Measurements from ENCODE around the gene CLSTN2. TPM values are rescaled to one million over a fixed set of nuclear protein-coding genes. Genes with fewer than 3 reads are reported as not detected.

The CLSTN2 gene
- total RNA-seq, 1 experiment from 2014 or later, result 0.68 TPM

DNA sequence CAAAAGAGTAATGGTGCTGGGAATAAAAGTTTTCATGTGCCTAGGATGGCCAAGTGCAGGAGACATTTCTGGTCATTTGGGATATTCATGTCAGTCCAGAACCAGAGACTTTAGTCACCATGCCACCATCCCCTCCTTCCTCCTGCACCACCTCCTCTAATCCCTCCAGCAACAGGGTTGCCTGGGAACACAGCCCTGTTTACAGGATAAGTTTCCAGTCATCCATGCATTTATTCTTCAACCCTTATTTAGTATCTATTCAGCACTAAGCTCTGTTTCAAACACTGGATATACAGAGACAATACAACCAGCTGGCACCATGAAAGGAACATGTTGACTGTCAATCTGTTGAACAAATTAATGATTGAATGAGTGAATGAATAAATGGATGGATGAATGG lies 211.7 kb downstream of the CLSTN2 start:
- Histone ChIP-seq H3K4me2 (ENCODE audit: insufficient read depth, insufficient read length, low read length) (no peak overlapping the region), H2AK5ac (ENCODE audit: insufficient read length, low read length) (no peak overlapping the region), H2AFZ (ENCODE audit: low read length) (no peak overlapping the region), H3K23ac (ENCODE audit: insufficient read length, low read depth, low read length) (no peak overlapping the region), H4K91ac (ENCODE audit: insufficient read length, low read depth, low read length) (no peak overlapping the region), H4K8ac (replicated peaks; ENCODE audit: insufficient read length, low read depth, low read length) (no peak overlapping the region), H3K56ac (ENCODE audit: insufficient read length, low read depth, low read length) (no peak overlapping the region), H3K9ac (ENCODE audit: extremely low read depth, insufficient read length, low read length) (no peak overlapping the region), H3K14ac (ENCODE audit: insufficient read depth, low read length) (no peak overlapping the region), H3T11ph (ENCODE audit: low read length) (no peak overlapping the region), H3K9me3 (ENCODE audit: control insufficient read depth, low read depth, low read length) (no peaks in the 10 kb centered on the region), H3K79me2 (ENCODE audit: insufficient read depth, low read length) (no peaks in the 10 kb centered on the region), H2BK15ac (ENCODE audit: low read depth, low read length) (no peak overlapping the region), H3K23me2 (ENCODE audit: insufficient read length, low read depth, low read length, poor library complexity, severe bottlenecking) (no peaks in the 10 kb centered on the region), H4K5ac (ENCODE audit: insufficient read length, low read depth, low read length) (no peak overlapping the region), H2BK20ac (ENCODE audit: low read depth, low read length, poor library complexity, severe bottlenecking) (no peak overlapping the region), H3K18ac (ENCODE audit: insufficient read length, low read depth, low read length) (no peak overlapping the region), H2BK5ac (ENCODE audit: insufficient read length, low read length) (no peak overlapping the region), H3K27me3 (ENCODE audit: insufficient read depth, low read length) (no peaks in the 10 kb centered on the region), H3K79me1 (ENCODE audit: insufficient read depth, low read depth, low read length, poor library complexity, severe bottlenecking) (no peaks in the 10 kb centered on the region), H3K4me1 (ENCODE audit: insufficient read depth, low read length) (no peaks in the 10 kb centered on the region), H3K27ac (ENCODE audit: insufficient read length, low read depth, low read length) (no peak overlapping the region), H4K20me1 (ENCODE audit: control insufficient read depth, insufficient read depth, insufficient read length) (no peaks in the 10 kb centered on the region), H3K4ac (ENCODE audit: low read depth, low read length) (no peak overlapping the region), H2BK120ac (ENCODE audit: low read depth, low read length, poor library complexity, severe bottlenecking) (no peak overlapping the region), H2BK12ac (ENCODE audit: insufficient read length, low read depth, low read length) (no peak overlapping the region)
- peaks cover 0 to 4% of the 10 kb centered on the region in 2 experiments; a peak in 2 of 4 replicates for H3K4me1 Mint-ChIP-seq
- no peaks in the 10 kb centered on the region for H3K36me3 Mint-ChIP-seq (ENCODE audit: insufficient read depth in 1 of 3, low read depth in 3 of 3)
- no peak overlapping the region for H3K27ac Mint-ChIP-seq
- H3K4me3 Mint-ChIP-seq, result no peak overlapping the region
- H3K9me3 Mint-ChIP-seq, result no peaks in the 10 kb centered on the region
- H3K27me3 Mint-ChIP-seq (ENCODE audit: low read depth), result peaks cover 4% of the 10 kb centered on the region
- no peak for DNase-seq
- TF ChIP-seq, protein P1, sequence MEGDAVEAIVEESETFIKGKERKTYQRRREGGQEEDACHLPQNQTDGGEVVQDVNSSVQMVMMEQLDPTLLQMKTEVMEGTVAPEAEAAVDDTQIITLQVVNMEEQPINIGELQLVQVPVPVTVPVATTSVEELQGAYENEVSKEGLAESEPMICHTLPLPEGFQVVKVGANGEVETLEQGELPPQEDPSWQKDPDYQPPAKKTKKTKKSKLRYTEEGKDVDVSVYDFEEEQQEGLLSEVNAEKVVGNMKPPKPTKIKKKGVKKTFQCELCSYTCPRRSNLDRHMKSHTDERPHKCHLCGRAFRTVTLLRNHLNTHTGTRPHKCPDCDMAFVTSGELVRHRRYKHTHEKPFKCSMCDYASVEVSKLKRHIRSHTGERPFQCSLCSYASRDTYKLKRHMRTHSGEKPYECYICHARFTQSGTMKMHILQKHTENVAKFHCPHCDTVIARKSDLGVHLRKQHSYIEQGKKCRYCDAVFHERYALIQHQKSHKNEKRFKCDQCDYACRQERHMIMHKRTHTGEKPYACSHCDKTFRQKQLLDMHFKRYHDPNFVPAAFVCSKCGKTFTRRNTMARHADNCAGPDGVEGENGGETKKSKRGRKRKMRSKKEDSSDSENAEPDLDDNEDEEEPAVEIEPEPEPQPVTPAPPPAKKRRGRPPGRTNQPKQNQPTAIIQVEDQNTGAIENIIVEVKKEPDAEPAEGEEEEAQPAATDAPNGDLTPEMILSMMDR (conservative IDR thresholded peaks at IDR 0.05), result no peak

Measured in H9 (cell line).